Astrocyte of the cerebellum (primary cell): ENCODE measurements around the gene TATDN3.
"Not testable (repeated sequence)": the region's sequence is repeated elsewhere in the genome, so short reads cannot be mapped to it uniquely, and the experiment has no call there.

Experiments used
- DNase-seq: peaks from one replicate; pipeline ENCODE4 v3.0.0-alpha.2; 2011; ENCODE audit warnings: low read depth
- H3K4me3 ChIP-seq: 2 replicates; pipeline ENCODE4 v1.5.1; 2011; ENCODE audit warnings: mild to moderate bottlenecking, low read depth, low read length, moderate library complexity
- in situ Hi-C: cut with HindIII; loops from 2 replicates; pipeline ENCODE4 v1.10.0; 2017; ENCODE audit warnings: low sequenced_read_pairs
- TF ChIP-seq, protein P1 (sequence below): IDR thresholded peaks from 2 replicates; pipeline ENCODE4 v1.5.1; 2012; ENCODE audit warnings: low read length, low read depth, moderate library complexity, mild to moderate bottlenecking; ENCODE audit errors: missing control alignments

Gene TATDN3

DNA sequence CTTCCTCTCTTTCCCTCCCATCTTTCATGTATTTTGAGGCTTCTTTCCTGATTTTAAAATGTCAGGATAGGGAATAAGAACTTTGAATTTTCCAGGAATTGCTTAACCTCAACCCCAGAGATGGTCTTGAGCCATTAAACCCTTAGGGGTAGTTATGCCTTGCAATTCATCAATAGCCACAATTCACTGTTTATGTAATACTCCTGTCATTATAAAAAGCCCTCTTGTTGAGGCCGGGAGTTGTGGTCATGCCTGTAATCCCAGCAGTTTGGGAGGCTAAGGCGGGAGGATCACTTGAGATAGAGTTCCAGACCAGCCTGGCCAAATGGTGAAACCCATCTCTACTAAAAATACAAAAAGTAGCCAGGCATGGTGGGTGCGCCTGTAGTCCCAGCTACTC is 31.3 kb downstream of the TATDN3 start:
- no peak for DNase-seq
- in situ Hi-C loops: no loop called here
- H3K4me3 ChIP-seq: no peak overlapping the region
- TF ChIP-seq, protein P1, sequence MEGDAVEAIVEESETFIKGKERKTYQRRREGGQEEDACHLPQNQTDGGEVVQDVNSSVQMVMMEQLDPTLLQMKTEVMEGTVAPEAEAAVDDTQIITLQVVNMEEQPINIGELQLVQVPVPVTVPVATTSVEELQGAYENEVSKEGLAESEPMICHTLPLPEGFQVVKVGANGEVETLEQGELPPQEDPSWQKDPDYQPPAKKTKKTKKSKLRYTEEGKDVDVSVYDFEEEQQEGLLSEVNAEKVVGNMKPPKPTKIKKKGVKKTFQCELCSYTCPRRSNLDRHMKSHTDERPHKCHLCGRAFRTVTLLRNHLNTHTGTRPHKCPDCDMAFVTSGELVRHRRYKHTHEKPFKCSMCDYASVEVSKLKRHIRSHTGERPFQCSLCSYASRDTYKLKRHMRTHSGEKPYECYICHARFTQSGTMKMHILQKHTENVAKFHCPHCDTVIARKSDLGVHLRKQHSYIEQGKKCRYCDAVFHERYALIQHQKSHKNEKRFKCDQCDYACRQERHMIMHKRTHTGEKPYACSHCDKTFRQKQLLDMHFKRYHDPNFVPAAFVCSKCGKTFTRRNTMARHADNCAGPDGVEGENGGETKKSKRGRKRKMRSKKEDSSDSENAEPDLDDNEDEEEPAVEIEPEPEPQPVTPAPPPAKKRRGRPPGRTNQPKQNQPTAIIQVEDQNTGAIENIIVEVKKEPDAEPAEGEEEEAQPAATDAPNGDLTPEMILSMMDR: no peak

DNA sequence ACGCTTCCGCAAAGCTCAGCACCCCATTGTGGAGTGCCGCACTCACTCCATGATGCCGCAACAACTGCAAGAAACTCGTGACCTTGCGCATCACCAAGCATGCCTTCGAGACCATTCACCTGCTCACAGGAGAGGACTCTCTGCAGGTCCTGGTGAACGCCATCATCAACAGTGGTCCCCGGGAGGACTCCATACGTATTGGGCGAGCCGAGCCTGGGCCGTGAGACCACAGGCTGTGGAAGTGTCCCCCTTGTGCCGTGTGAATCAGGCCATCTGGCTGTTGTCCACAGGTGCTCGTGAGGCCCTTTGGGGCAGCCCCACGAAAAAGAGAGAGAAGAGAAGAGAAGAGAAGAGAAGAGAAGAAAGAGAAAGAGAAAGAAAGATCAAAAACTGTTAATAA is 32.5 kb downstream of the TATDN3 start:
- H3K4me3 ChIP-seq: no peak overlapping the region
- no peak for DNase-seq
- in situ Hi-C loops: no loop called here
- TF ChIP-seq, protein P1: no peak

DNA sequence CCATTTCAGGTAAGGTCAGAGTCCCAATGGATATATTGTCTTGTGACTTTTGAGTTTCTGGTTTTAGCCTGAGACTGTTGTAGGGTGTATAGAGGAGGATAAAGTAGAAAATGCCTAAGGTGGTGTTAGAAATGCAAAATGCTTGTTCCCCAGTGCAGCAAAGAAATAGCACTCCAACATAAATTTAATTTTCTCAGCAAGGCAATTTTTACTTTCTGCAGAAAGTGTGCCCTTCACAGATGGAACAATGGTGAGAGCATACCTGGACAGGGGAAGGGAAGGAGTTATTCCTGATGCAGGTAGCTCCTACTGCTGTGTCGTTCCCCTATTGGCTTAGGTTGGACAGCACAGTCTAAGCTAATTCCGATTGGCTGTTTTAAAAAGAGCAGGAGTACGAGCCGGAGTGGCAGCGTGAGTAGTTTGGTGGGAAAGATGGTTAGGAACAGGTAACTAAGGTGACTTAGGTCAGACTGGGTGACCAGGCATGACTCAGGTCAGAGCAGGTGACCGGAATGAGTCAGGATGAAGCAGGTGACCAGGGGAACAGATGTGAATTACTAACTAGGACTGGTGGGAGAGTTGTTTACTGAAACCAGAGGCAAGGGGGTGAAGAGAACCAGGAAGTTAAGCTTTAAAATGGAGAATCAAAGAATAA is 34.2 kb downstream of the TATDN3 start:
- in situ Hi-C loops: no loop called here
- TF ChIP-seq, protein P1: no peak
- no peak for DNase-seq
- no peak overlapping the region for H3K4me3 ChIP-seq

DNA sequence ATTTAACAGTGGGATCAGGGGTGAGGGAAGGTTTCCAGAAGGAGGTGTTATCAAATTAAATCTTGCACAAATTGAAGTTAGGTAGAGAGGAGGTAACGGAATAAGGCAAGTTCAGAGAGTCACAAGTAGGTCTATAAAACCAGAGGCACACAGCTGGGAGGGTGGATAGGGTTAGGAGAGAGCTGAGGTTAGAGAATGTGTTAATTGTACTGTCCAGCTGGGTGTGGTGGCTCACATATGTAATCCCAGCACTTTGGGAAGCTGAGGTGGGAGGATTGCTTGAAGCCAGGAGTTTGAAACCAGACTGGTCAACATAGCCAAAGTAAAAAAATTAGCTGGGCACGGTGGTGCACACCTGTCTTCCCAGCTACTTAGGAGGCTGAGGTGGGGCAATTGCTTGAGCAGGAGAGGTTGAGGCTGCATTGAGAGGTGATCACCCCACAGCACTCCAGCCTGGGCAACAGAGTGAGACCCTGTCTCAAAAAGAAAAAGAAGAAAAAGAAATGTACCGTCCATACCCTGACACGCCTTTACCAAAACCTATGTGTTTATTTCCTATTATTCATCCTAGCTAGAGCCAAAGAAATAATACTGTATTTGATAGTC is 35.6 kb downstream of the TATDN3 start:
- no peak for DNase-seq
- in situ Hi-C loops: no loop called here
- TF ChIP-seq, protein P1: no peak

DNA sequence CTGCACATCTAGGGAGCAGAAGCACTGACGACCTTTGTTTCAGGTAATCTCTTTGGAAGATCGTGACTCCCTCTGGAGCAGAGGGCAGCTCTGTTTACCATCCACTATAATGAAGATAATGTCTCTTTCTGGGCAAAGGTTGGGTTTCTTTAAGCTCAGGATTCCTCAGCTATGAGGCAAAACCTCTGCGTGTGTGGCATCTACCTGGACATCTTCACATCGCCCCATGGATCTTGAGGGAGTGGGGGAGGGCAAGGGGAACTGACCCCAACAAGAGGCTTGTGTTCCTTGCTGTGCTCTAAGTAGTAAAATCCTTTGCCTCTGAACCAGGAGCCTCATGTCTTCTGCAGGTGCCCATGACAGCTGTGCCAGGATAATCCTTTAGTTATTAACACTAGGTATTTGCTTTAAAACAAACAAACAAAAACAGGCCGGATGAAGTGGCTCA is 36.2 kb downstream of the TATDN3 start:
- H3K4me3 ChIP-seq: no peak overlapping the region
- TF ChIP-seq, protein P1: no peak
- in situ Hi-C loops: no loop called here
- no peak for DNase-seq

More for the DNA sequence above, 35.6 kb downstream of the TATDN3 start:
- no peak overlapping the region for H3K4me3 ChIP-seq

DNA sequence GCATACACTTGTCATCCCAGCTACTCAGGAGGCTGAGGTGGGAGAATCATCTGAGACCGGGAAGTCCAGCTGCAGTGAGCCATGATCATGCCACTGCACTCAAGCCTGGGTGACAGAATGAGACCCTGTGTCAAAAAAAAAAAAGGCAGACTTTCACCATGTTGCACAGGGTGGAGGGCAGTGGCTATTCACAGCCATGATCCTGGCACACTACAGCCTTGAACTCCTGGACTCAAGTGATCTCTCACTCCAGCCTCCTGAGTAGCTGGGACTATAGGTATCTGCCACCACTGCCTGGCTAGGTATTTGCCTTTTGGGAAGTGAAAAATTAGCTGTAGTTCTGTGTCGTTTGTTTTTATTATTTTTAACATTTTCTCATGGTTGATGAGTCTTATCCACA is 36.7 kb downstream of the TATDN3 start:
- in situ Hi-C loops: no loop called here
- no peak overlapping the region for H3K4me3 ChIP-seq
- DNase-seq: no peak
- TF ChIP-seq, protein P1: no peak

DNA sequence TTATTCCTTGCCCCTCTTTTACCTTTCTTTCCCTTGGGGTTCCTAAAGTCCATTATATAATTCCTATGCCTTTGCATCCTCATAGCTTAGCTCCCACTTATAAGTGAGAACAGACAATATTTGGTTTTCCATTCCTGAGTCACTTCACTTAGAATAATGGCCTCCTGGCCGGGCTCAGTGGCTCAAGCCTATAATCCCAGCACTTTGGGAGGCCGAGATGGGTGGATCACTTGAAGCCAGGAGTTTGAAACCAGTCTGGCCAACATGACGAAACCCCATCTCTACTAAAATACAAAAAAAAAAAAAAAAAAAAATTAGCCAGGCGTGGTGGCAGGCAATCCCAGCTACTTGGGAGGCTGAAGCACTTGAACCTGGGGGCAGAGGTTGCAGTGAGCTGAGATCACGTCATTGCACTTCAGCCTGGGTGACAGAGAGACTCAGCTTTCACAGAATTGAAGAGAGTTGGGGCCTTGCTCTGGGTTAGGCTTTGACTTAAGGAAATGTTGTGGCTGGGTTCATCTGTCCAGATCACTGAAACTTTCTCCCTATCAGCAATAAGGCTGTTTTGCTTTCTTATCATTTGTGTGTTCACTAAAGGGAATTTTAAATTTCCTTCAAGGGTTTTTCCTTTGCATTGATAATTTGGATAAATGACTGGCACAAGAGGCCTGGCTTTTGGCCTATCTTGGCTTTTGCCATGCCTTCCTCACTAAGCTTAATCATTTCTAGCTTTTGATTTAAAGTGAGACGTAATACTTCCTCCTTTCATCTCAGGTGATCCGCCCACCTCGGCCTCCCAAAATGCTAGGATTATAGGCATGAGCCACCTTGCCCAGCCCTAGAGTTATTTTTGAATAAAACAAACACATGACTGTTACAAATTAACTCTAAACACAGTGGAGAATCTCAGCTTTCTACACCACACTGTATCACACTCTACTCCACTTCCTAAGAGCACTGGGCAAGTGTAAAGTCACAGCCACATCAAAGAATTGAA is 41.8 kb downstream of the TATDN3 start:
- DNase-seq, H3K4me3 ChIP-seq, in situ Hi-C loops: not testable (repeated sequence)
